IMR-90 (cell line): ENCODE data around the gene NPC1. TPM values are rescaled to one million over a fixed set of nuclear protein-coding genes. Genes with fewer than 3 reads are reported as not detected.

ENCODE experiments used
- ATAC-seq: fragments of 200-7000 bp; cut with Tn5 transposase; 2 replicates; pipeline ENCODE4 v1.9.1; 2020; ENCODE audit warnings: low read depth, mild to moderate bottlenecking, moderate library complexity
- BruUV-seq: library from RNA; stranded (reverse); fragments of 400-500 nt; replicated peaks from 2 replicates; lab custom pipeline; 2021; lab: Mats Ljungman, UMichigan
- CTCF ChIA-PET: fragments of 300-600 bp; formaldehyde crosslinking; extraction: SDS; loops from one replicate; lab custom pipeline; 2021; ENCODE audit warnings: antibody characterized with exemption; lab: Yijun Ruan, JAX
- POLR2A ChIA-PET: fragments of 300-600 bp; sonication (Branson Sonifier 250); formaldehyde crosslinking; loops from one replicate; lab custom pipeline; 2022; ENCODE audit warnings: antibody characterized with exemption; ENCODE audit not compliant: unreplicated experiment; lab: Charles Lee
- DNase-seq: peaks from one replicate; pipeline ENCODE4 v3.0.0; 2013
- H2AFZ ChIP-seq: replicated peaks from 2 replicates; pipeline ENCODE3; 2013; ENCODE audit warnings: low read length, mild to moderate bottlenecking; ENCODE audit not compliant: poor library complexity
- H2AK5ac ChIP-seq: 2 replicates; pipeline ENCODE4 v1.6.1; 2013; ENCODE audit warnings: low read depth, low read length, inconsistent platforms
- H2AK9ac ChIP-seq: replicated peaks from 2 replicates; pipeline ENCODE3; 2013; ENCODE audit warnings: mild to moderate bottlenecking, low read depth, low read length, moderate library complexity; ENCODE audit not compliant: poor library complexity
- H2BK120ac ChIP-seq: 2 replicates; pipeline ENCODE4 v1.6.1; 2013; ENCODE audit warnings: low read depth, low read length, inconsistent platforms
- H2BK15ac ChIP-seq: 3 replicates; pipeline ENCODE4 v1.6.1; 2013; ENCODE audit warnings: low read depth, low read length, inconsistent platforms
- H2BK20ac ChIP-seq: 2 replicates; pipeline ENCODE4 v1.6.1; 2013; ENCODE audit warnings: low read depth, mild to moderate bottlenecking, inconsistent platforms, low read length, moderate library complexity
- H2BK5ac ChIP-seq: 2 replicates; pipeline ENCODE4 v1.6.1; 2013; ENCODE audit warnings: mild to moderate bottlenecking, low read depth, low read length, inconsistent platforms; ENCODE audit not compliant: poor library complexity, severe bottlenecking
- H3K14ac ChIP-seq: replicated peaks from 2 replicates; pipeline ENCODE4 v1.6.1; 2013; ENCODE audit warnings: low read depth, low read length, inconsistent platforms
- H3K18ac ChIP-seq: 2 replicates; pipeline ENCODE4 v1.6.1; 2013; ENCODE audit warnings: low read depth, low read length, control low read depth
- H3K23ac ChIP-seq: 2 replicates; pipeline ENCODE4 v1.6.1; 2013; ENCODE audit warnings: low read depth, low read length, inconsistent platforms
- H3K27ac ChIP-seq: 2 replicates; pipeline ENCODE4 v1.5.1; 2013; ENCODE audit warnings: mild to moderate bottlenecking, control low read depth, low read length; ENCODE audit not compliant: insufficient read depth
- H3K27me3 ChIP-seq: 2 replicates; pipeline ENCODE4 v1.6.1; 2013; ENCODE audit warnings: low read length; ENCODE audit not compliant: control insufficient read depth, insufficient read depth
- H3K36me3 ChIP-seq: 2 replicates; pipeline ENCODE4 v1.6.1; 2013; ENCODE audit warnings: low read length, mixed read lengths; ENCODE audit not compliant: control insufficient read depth, insufficient read depth
- H3K4ac ChIP-seq: 2 replicates; pipeline ENCODE4 v1.6.1; 2013; ENCODE audit warnings: low read depth, low read length, inconsistent platforms
- H3K4me1 ChIP-seq: 2 replicates; pipeline ENCODE4 v1.6.1; 2013; ENCODE audit warnings: low read length, mixed read lengths; ENCODE audit not compliant: control insufficient read depth, insufficient read depth
- H3K4me2 ChIP-seq: 2 replicates; pipeline ENCODE4 v1.6.1; 2013; ENCODE audit warnings: low read depth, mild to moderate bottlenecking, control low read depth, low read length, moderate library complexity
- H3K4me3 ChIP-seq: 2 replicates; pipeline ENCODE4 v1.5.1; 2013; ENCODE audit warnings: low read depth, mild to moderate bottlenecking, control low read depth, low read length, moderate library complexity; ENCODE audit not compliant: insufficient read depth
- H3K56ac ChIP-seq: 2 replicates; pipeline ENCODE4 v1.6.1; 2013; ENCODE audit warnings: low read length, inconsistent platforms; ENCODE audit not compliant: insufficient read depth; ENCODE audit errors: extremely low read depth
- H3K79me1 ChIP-seq, 2 experiments: 2 replicates each; pipeline ENCODE4 v1.6.1; 2013; ENCODE audit warnings: low read length in 2 of 2, inconsistent platforms in 1 of 2, low read depth in 1 of 2
- H3K9ac ChIP-seq: 2 replicates; pipeline ENCODE4 v1.6.1; 2013; ENCODE audit warnings: low read depth, low read length, control low read depth
- H3K9me1 ChIP-seq: 2 replicates; pipeline ENCODE4 v1.6.1; 2013; ENCODE audit warnings: low read length, inconsistent platforms; ENCODE audit not compliant: insufficient read depth
- H3K9me3 ChIP-seq: 2 replicates; pipeline ENCODE4 v1.6.1; 2013; ENCODE audit warnings: low read length; ENCODE audit not compliant: control insufficient read depth, insufficient read depth
- H4K20me1 ChIP-seq: 2 replicates; pipeline ENCODE4 v1.6.1; 2013; ENCODE audit warnings: low read length, inconsistent platforms; ENCODE audit not compliant: insufficient read depth
- H4K5ac ChIP-seq: 2 replicates; pipeline ENCODE4 v1.6.1; 2013; ENCODE audit warnings: mild to moderate bottlenecking, low read depth, low read length, control low read depth
- H4K8ac ChIP-seq, 2 experiments: 2 replicates each; pipeline ENCODE4 v1.6.1; 2013; ENCODE audit warnings: low read depth in 2 of 2, low read length in 2 of 2, control low read depth in 1 of 2, inconsistent platforms in 1 of 2
- H4K91ac ChIP-seq: 2 replicates; pipeline ENCODE4 v1.6.1; 2013; ENCODE audit warnings: low read depth, low read length, inconsistent platforms; ENCODE audit not compliant: insufficient read depth
- BHLHE40 ChIP-seq: fragments of 150-350 bp; IDR thresholded peaks from 2 replicates; pipeline ENCODE4 v1.6.1; 2016; ENCODE audit warnings: mild to moderate bottlenecking, low read depth, low read length
- CEBPB ChIP-seq: IDR thresholded peaks from 2 replicates; pipeline ENCODE4 v1.6.1; 2012; ENCODE audit warnings: low read depth, low read length, improper control_type of control experiment
- CHD1 ChIP-seq: IDR thresholded peaks from 2 replicates; pipeline ENCODE4 v1.6.1; 2012; ENCODE audit warnings: low read depth, low read length, improper control_type of control experiment
- CTCF ChIP-seq: conservative IDR thresholded peaks from 2 replicates; pipeline ENCODE4 v1.5.1; 2012; ENCODE audit warnings: mild to moderate bottlenecking, low read depth, low read length, improper control_type of control experiment
- ELK1 ChIP-seq: fragments of 150-350 bp; IDR thresholded peaks from 2 replicates; pipeline ENCODE4 v1.6.1; 2016; ENCODE audit warnings: low read depth, mild to moderate bottlenecking, low read length, moderate library complexity, borderline replicate concordance
- FOS ChIP-seq: fragments of 150-350 bp; IDR thresholded peaks from 2 replicates; pipeline ENCODE4 v1.6.1; 2016; ENCODE audit warnings: low read depth, low read length
- MAZ ChIP-seq: IDR thresholded peaks from 2 replicates; pipeline ENCODE4 v1.6.1; 2012; ENCODE audit warnings: low read depth, mild to moderate bottlenecking, low read length, improper control_type of control experiment, moderate library complexity, borderline replicate concordance
- RAD21 ChIP-seq: IDR thresholded peaks from 2 replicates; pipeline ENCODE4 v1.6.1; 2012; ENCODE audit warnings: low read length, improper control_type of control experiment
- RCOR1 ChIP-seq: IDR thresholded peaks from 2 replicates; pipeline ENCODE4 v1.6.1; 2012; ENCODE audit warnings: mild to moderate bottlenecking, low read length, improper control_type of control experiment; ENCODE audit not compliant: insufficient replicate concordance
- RFX5 ChIP-seq: IDR thresholded peaks from 2 replicates; pipeline ENCODE4 v1.8.0; 2012; ENCODE audit warnings: low read depth, mild to moderate bottlenecking, low read length, moderate library complexity
- USF2 ChIP-seq: fragments of 150-350 bp; IDR thresholded peaks from 2 replicates; pipeline ENCODE4 v1.6.1; 2017; ENCODE audit warnings: mild to moderate bottlenecking, antibody characterized with exemption, low read length, low read depth
- WGBS, 2 experiments: methylation state at CpG; one replicate each; pipeline versions ENCODE4 v1.1.5 to v1.1.7; 2013; ENCODE audit warnings: missing lambda C conversion rate in 2 of 2; ENCODE audit not compliant: insufficient read length in 1 of 2; ENCODE audit errors: extremely low coverage in 2 of 2; 5-methylcytosine and 5-hydroxymethylcytosine counted together
- dilution Hi-C: fragments of 300-500 bp; cut with HindIII; formaldehyde crosslinking; loops from one replicate; pipeline ENCODE4 v1.14.3; 2018; ENCODE audit warnings: low sequenced_read_pairs; ENCODE audit not compliant: unreplicated experiment
- in situ Hi-C: fragments of 300-500 bp; cut with MboI; formaldehyde crosslinking; loops from 3 replicates; pipeline ENCODE4 v1.14.3; 2019; ENCODE audit warnings: low sequenced_read_pairs, inconsistent platforms, mixed read lengths
- intact Hi-C: fragments of 100-400 bp; cut with micrococcal nuclease; formaldehyde crosslinking; loops from 2 replicates; pipeline ENCODE4 v1.10.0; 2022
- polyA plus RNA-seq, 3 experiments: library from polyadenylated mRNA; depleted of rRNA; stranded (reverse); fragments of >200 nt; gene quantifications; 2 replicates each; pipeline ENCODE4 v1.2.3, GENCODE V29; 2012; ENCODE audit warnings: low replicate concordance in 1 of 3
- total RNA-seq: library from RNA; depleted of rRNA; stranded (reverse); fragments of >200 nt; gene quantifications from 2 replicates; pipeline ENCODE4 v1.2.3, GENCODE V29; 2012

Gene NPC1
- total and polyA plus RNA-seq, 2 of the 4 experiments (the other 2 are of a cell fraction): 7.5 to 7.9 TPM

GRCh38 chr18:23634692-23635091, 48.4 kb upstream of the NPC1 start:
- ATAC-seq: no peak
- BruUV-seq: no TSS peak
- Histone ChIP-seq H4K5ac (no peak overlapping the region), H3K36me3 (no peaks in the 10 kb centered on the region), H2AK9ac (no peak overlapping the region), H2BK120ac (no peak overlapping the region), H3K9me3 (no peaks in the 10 kb centered on the region), H2BK15ac (no peak overlapping the region), H3K18ac (no peak overlapping the region), H3K14ac (no peak overlapping the region), H3K4ac (no peak overlapping the region), H3K9me1 (peaks cover 3% of the 10 kb centered on the region; the same call in 1 of the 2 replicates), H3K4me3 (no peak overlapping the region), H2AFZ (no peak overlapping the region), H3K23ac (no peak overlapping the region), H2BK20ac (no peak overlapping the region), H4K20me1 (no peaks in the 10 kb centered on the region), H3K9ac (no peak overlapping the region), H4K8ac (no peak overlapping the region), H3K4me2 (no peak overlapping the region), H3K4me1 (peaks cover 2% of the 10 kb centered on the region; the same call in 1 of the 2 replicates), H2AK5ac (no peak overlapping the region), H3K79me1 (no peaks in the 10 kb centered on the region), H3K56ac (no peak overlapping the region), H4K91ac (no peak overlapping the region), H3K27me3 (peaks cover 8% of the 10 kb centered on the region; the same call in 1 of the 2 replicates), H3K27ac (no peak overlapping the region), H2BK5ac (no peak overlapping the region)
- POLR2A ChIA-PET: no interaction called here
- intact Hi-C loops (no loop called here), dilution Hi-C loops (no loop called here), in situ Hi-C loops (no loop called here)
- WGBS, 2 experiments: no CpG with 5 or more reads among the region's 3 CpGs
- CTCF ChIA-PET: interaction anchor here (1.1 kb wide), 1 partner anchor 55 kb away, joined by 4 read pairs; the partner anchor contains the start of gene LAMA3
- no peak for DNase-seq
- TF ChIP-seq USF2 (no peak), CTCF (no peak), CHD1 (no peak), RCOR1 (no peak), CEBPB (no peak), FOS (no peak), MAZ (no peak), RAD21 (no peak), ELK1 (no peak), BHLHE40 (no peak), RFX5 (no peak)
